ENCODE measurements around the gene TTC27.
"Not testable (repeated sequence)": the region's sequence is repeated elsewhere in the genome, so short reads cannot be mapped to it uniquely, and the experiment has no call there.

Gene TTC27

GRCh38 chr2:32627814-32628579 is at the start of gene TTC27:
Gene TTC27 (plus strand): TSS chr2:32628050. CDS start chr2:32628293, 243 bp downstream.
- DNase-seq, result peak; percentile 95

DNA sequence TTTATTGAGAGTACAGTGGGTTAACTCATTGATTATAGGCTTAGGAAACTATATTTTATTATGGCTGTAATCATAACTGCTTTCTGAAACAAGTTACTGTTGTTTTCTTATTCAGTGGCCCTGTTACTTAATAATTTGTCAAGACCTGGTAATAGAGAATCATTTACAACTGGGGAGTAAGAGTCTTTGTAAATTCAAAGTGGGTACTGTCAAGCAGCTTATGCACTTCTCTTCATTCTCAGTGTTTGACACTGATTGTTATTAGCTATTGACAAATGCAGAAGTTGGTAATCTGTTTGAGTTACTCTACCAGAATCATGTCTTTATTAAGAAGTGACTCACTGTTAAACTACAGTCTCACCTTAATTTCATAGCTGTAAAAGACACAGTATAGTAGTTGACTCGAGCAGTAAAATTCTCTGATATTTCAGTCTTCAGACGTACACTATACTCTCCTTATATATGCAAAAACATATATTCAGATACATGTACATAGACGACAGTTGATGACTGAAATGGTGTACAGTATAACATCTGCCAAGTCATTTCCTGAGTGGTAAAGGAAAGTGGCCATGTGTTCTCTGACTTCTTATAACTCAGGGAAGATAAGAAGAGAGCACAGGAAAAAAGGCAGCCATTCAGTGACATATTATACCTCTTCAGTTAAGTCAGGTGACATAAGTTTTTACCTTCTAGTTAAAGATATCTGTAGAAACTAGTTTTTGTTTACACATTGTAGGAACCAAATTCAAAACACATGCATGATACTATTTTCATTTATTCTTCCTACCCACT is 36.0 kb upstream of the TTC27 start:
- no peak for DNase-seq

- DNase-seq, result no peak
Observed at GRCh38 chr2:32594573-32594972, 33.3 kb upstream of the TTC27 start.

DNA sequence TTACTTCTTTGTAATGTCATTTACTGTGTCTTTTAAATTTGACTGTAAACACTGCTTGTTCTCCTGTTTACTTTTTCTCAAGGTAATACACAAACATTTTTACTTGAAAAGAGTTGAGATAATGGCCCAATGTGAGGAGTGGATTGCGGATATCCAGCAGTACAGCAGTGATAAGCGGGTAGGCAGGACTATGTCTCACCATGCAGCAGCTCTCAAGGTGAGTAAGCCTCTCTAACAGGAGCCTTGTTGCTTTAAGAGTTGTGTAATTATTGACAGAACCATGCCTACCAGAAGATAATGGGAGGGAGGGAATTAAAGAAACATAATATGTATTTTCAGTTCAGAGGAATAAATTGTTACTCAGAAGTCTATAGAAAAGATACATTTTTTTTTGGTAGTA is 16.5 kb upstream of the TTC27 start:
- no peak for DNase-seq

GRCh38 chr2:32611771-32612170 is 16.1 kb upstream of the TTC27 start:
- no peak for DNase-seq

DNA sequence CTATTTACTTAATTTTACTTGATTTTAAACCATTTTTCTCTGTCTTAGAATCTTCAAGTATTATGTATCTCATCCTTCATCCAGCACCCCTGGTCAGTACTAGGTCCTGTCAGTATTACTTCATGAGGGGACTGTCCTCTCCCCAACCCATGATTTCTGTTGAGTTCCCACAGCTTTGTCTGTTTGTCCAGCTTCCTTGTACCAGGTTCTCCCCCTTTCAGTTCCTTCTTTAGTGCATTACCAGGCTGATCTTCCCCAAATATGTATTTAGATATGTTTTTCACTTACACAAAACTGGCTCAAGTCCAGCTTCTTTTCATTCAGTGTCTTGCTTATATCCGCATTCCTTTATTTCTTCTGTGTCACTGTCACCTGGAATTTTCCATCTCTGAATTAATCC is 13.8 kb upstream of the TTC27 start:
- no peak for DNase-seq

GRCh38 chr2:32617599-32618189 is 10.2 kb upstream of the TTC27 start:
- DNase-seq, result no peak

DNA sequence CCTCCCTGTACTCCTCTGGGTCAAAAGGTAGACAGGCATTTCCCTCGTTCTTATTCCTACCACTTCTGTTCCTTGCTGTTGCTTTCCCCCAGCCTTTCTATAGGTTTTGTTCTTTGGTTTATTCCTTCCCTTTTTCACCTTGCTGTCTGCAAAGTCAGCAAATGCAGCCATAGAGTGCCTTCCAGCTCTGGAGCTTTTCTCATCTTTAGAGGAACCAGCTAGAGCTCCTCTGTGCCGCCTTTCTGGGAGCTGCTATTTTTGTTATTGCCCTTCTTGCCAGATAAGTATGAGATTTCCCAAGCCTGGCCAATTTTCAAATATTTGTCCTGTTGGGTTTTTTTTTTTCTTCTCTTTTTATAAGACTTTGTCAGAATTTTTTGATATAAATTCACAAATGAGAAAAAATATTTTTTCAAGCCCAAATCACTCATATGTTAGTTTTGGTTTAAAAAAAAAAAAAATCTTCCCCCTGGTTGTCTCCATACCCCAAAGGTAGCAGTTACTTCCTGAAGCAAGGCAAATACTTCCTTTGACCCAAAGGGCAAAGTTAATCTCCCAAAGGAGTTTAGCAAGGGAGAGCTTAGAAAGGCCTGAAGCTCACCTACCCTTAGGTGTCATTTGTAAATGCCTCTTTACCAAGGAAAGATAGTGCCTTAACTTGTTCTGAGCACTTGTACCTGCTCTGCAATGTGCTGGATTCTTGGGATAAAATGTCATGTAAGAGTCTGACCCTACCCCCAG is 5.1 kb upstream of the TTC27 start:
- no peak for DNase-seq

DNA sequence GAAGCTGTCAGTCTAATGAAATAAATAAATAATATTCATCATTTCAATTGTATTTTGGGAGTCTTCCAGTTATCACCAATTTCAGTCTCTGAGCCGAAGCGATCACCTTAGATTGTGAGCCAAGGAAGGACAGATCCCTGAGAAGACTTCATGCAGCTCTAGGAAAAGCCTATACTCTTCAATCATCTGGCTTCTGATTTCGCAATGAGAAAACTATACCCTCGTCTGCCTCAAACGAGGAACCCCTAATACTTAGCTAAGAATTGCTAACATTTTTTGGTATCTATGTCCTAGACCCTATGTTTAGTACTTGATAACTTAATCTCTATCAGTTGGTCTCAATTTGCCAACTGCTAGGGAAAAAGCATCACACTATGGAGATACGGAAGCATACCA is 4.5 kb upstream of the TTC27 start:
- DNase-seq, result no peak

- DNase-seq, result no peak
Observed at GRCh38 chr2:32624812-32625211, 3.0 kb upstream of the TTC27 start.

DNA sequence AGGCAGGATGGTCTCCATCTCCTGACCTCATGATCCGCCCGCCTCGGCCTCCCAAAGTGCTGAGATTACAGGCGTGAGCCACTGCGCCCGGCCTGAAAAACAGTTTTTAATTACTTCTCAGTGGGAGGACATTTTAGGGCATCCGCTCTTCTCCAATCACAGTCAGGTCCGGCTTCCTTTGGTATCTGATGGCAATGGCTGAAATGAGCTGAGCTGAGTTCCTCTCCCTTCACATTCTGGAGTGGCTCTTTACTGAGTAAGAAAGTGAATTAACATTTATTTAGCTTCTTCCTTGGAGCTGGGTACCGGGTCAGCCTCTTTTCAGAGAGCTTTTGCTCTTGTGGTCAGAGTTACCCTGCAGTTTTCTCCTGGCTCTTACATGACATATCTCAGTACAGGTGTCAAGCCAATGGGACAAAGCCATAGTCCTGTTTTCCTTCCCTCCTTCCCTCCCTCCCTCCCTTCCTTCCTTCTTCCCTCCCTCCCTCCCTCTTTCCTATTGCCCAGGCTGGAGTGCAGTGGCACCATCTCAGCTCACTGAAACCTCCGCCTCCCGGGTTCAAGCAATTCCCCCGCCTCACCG is 1.1 kb upstream of the TTC27 start:
- no peak for DNase-seq

GRCh38 chr2:32627441-32627813 is 423 bp upstream of the TTC27 start:
- peak; percentile 1 for DNase-seq

DNA sequence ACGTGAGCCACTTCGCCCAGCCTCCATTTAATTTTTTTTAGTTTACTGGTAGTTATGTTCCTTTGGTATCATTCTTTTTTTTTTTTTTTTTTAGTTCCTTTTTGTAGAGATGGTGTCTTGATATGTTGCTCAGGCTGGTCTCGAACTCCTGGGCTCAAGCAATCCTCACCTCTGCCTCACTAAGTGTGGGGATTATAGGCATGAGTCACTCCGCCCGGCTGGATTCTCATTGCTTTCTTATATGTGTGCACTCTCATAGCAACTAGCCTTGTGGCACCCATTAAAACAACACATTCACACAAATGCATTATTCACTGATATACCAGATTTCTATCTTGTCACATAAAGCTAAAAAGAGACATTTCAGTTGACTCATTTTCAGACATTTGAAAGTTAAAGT is 4.2 kb downstream of the TTC27 start:
- no peak for DNase-seq

DNA sequence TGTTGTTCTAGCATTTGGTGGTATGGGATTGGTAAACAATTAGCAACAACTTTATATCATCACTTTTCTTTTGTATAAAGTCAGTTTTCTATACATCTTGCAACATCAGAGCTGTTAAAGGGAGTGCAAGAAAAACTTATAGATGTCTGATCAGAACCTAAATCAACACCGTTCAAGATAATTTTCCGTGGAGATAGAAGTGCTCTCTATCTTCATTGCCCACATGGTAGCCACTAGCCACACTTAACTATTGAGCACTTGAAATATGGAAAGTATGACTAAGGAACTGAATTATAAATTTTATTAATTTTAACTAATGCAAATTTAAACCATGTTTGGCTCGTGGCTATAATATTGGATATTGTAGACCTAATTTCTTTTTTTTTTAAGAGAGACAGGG is 5.2 kb downstream of the TTC27 start:
- DNase-seq, result no peak

- DNase-seq, result not testable (repeated sequence)
Observed at GRCh38 chr2:32638548-32638947, 10.7 kb downstream of the TTC27 start.

DNA sequence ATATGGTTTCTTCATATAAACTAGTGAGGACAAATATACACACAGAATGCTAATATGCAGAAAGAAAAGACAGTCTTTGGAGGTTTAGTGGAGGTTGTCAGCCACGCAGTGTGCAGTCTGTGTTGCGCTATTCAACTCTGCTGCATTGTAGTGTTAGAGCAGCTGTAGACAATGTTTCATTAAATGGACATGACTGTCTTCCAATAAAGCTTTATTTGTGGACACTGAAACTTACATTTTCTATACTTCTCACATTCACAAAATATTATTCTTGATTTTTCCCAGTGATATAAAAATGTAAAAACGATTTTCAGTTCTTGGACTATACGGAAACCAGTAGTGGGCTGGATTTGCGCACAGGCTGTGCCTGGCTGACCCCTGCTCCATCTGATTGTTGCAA is 13.3 kb downstream of the TTC27 start:
- DNase-seq, result no peak

- DNase-seq, result no peak
Observed at GRCh38 chr2:32647180-32647651, 19.4 kb downstream of the TTC27 start.

DNA sequence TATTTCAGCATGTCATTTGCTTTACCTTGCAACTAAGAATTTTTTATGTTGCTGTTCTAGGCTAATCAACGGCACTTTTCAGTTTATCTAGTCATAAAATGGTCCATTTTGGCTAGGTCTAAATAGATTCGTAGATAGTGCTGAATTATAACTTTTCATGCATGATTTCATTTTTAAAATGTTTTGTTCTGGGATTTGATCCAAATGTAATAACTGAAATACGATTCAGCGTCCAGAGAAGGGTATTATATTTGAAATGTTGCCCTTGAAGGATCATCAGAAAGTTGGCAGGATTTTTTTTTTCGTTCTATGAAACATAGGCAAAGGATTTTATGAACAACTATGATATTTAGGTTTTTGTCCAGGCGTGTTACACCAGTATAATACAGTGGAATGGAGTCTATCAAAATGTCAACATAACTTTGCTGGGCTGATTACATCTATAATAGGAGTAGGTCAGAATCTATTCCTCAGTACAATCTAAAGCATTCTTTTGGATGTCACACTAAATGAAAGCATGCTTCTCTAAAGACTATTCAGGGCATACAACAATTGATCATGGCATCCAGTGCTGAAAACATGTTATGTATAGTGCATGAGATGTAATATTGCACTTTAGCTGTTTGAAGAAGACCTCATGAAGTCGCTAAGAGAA is 24.8 kb downstream of the TTC27 start:
- no peak for DNase-seq

GRCh38 chr2:32656069-32656468 is 28.2 kb downstream of the TTC27 start:
- no peak for DNase-seq

DNA sequence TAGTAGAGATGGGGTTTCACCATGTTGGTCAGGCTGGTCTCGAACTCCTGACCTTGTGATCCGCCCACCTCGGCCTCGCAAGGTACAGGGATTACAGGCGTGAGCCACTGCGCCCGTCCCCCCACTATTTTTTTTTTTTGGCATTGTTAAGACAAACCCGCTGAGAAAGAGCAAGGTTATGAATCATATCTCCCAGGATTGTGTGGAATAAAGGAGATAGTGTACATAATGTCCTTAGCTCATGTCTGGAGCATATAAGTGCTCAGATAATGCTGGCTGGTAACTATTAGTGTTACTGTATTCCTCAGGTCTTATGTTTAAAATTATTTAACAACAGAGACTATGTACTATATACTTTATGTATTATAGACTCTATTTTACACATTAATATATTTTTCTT is 36.0 kb downstream of the TTC27 start:
- DNase-seq, result no peak

- DNase-seq, result no peak
Observed at GRCh38 chr2:32666704-32667103, 38.9 kb downstream of the TTC27 start.

DNA sequence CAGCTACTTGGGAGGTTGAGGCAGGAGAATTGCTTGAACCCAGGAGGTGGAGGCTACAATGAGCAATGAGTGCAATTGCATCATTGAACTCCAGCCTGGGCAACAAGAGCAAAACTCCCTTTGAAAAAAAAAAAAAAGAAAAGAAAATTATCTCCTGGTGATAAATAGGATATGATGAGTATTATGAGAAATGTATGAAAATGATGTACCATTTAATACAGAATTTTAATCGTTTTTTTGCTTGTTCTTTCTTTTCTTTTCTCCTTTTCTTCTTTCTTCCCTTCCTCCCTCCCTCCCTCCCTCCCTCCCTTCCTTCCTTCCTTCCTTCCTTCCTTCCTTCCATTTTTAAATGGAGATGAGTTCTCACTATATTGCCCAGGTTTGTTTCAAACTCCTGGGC is 40.4 kb downstream of the TTC27 start:
- DNase-seq, result no peak
